Cardiac muscle cell (in vitro differentiated cells and primary cell): ENCODE results near the gene ST6GALNAC5. TPM values are rescaled to one million over a fixed set of nuclear protein-coding genes. Genes with fewer than 3 reads are reported as not detected.

ENCODE experiments used
- DNase-seq, 2 donors: peaks; one replicate each; pipeline versions ENCODE4 v3.0.0 to v3.0.0-alpha.2; 2010 to 2017; ENCODE audit warnings: low read depth in 1 of 2, low spot score in 1 of 2
- H3K27ac ChIP-seq: fragments of 200-600 bp; sonication (generic); 2 replicates; pipeline ENCODE4 v1.5.1; 2016
- H3K27me3 ChIP-seq: fragments of 200-600 bp; sonication (generic); 2 replicates; pipeline ENCODE4 v1.6.0; 2016; ENCODE audit warnings: control low read depth
- H3K36me3 ChIP-seq: fragments of 200-600 bp; sonication (generic); 2 replicates; pipeline ENCODE4 v1.5.1; 2016; ENCODE audit warnings: control low read depth
- H3K4me1 ChIP-seq: fragments of 200-600 bp; sonication (generic); 2 replicates; pipeline ENCODE4 v1.8.1; 2017; ENCODE audit warnings: low read depth, mild to moderate bottlenecking, mixed run types
- H3K4me3 ChIP-seq: fragments of 200-600 bp; sonication (generic); 2 replicates; pipeline ENCODE4 v1.5.1; 2016; ENCODE audit warnings: mild to moderate bottlenecking
- H3K9me3 ChIP-seq: fragments of 200-600 bp; sonication (generic); 2 replicates; pipeline ENCODE4 v1.5.1; 2017; ENCODE audit warnings: low read depth, mild to moderate bottlenecking, control low read depth
- polyA plus RNA-seq: library from polyadenylated mRNA; unstranded; fragments of >200 nt; fragmentation: Nextera tagmentation; extraction: Ambion mirVana; gene quantifications from 2 replicates; pipeline ENCODE4 v1.2.1, GENCODE V29; 2016
- total RNA-seq: library from RNA; depleted of rRNA; stranded (reverse); fragments of >200 nt; gene quantifications from 2 replicates; pipeline ENCODE4 v1.2.3, GENCODE V29; 2016
- TF ChIP-seq, protein P1 (sequence below): IDR thresholded peaks from 2 replicates; pipeline ENCODE4 v1.5.1; 2012; ENCODE audit warnings: low read depth, mild to moderate bottlenecking, low read length

Gene ST6GALNAC5
- total and polyA plus RNA-seq, 2 experiments from 2014 or later: 1.5 to 4.0 TPM

DNA sequence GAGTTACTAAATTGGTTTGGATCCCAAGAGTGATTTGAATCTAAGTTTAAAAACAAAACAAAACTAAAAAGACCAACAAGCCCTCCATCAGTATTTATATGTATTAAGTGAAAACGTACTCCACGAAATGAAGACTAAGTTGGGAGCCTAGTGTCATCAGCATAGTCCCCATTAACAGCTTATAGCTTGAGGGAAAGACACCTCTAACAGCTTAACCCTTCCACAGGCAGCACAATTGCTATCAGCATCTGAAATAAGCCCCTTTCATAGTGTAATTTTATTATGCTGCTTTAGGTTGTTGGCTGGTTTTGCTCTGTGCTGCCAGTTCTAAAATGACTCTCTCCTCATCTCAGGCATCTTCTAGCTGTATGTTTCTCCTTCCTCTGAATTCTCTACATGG is 25.8 kb upstream of the ST6GALNAC5 start:
- no peak for DNase-seq
- H3K9me3 ChIP-seq: no peaks in the 10 kb centered on the region
- H3K4me3 ChIP-seq: no peak overlapping the region
- no peak overlapping the region for H3K27ac ChIP-seq
- no peaks in the 10 kb centered on the region for H3K36me3 ChIP-seq
- H3K4me1 ChIP-seq: no peaks in the 10 kb centered on the region
- H3K27me3 ChIP-seq: no peaks in the 10 kb centered on the region
- TF ChIP-seq, protein P1, sequence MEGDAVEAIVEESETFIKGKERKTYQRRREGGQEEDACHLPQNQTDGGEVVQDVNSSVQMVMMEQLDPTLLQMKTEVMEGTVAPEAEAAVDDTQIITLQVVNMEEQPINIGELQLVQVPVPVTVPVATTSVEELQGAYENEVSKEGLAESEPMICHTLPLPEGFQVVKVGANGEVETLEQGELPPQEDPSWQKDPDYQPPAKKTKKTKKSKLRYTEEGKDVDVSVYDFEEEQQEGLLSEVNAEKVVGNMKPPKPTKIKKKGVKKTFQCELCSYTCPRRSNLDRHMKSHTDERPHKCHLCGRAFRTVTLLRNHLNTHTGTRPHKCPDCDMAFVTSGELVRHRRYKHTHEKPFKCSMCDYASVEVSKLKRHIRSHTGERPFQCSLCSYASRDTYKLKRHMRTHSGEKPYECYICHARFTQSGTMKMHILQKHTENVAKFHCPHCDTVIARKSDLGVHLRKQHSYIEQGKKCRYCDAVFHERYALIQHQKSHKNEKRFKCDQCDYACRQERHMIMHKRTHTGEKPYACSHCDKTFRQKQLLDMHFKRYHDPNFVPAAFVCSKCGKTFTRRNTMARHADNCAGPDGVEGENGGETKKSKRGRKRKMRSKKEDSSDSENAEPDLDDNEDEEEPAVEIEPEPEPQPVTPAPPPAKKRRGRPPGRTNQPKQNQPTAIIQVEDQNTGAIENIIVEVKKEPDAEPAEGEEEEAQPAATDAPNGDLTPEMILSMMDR: no peak

DNA sequence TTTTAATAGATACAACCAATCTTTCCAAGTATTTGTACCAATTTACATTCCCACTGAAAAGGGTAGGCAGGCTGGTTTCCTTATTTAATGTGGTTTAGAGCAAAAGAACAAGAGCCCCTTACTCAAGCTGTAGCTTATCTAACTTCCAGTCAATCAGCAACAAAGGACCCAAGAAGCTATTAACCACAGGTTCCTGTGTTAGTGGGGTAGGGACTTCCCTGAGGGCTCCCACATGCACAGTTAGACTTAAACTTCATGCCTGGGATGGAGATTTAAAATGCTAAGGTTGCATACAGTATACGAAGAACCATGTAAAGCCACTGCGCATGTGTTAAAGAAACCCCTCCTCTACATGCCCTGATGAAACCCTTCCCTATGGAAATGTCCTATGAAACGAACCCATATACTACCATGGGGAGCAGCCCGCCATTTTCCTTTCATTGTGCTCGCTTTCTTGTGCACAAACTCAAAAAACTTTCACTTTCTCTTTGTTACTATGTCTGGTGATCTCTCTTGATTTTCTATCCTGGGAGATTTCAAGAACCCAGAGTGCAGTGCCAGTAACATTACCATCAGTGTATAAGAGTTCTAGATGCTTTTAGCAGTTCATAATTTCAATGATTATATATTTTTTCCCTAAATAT is 23.3 kb upstream of the ST6GALNAC5 start:
- no peaks in the 10 kb centered on the region for H3K9me3 ChIP-seq
- DNase-seq: no peak
- H3K27ac ChIP-seq: no peak overlapping the region
- no peaks in the 10 kb centered on the region for H3K36me3 ChIP-seq
- TF ChIP-seq, protein P1: no peak
- no peak overlapping the region for H3K4me3 ChIP-seq
- H3K4me1 ChIP-seq: no peaks in the 10 kb centered on the region
- no peaks in the 10 kb centered on the region for H3K27me3 ChIP-seq

DNA sequence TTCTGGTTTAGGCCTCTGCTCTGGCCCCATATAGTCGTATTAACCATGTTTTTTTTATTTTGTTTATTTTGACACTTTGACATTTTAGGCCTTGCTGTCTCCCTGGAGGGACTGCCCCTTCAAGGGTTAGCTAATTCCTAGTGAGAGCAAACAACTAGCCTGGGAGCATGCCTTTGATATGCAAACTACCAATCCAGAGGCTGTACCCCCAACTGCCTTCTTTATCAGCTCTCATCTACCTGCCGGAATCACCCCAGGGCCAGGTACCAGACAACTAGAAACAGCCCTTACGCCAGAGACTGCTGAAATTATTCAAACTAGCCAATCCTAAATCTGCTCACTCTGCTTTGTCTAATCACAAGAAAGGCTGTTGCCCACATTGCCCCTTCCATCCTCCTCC is 13.0 kb upstream of the ST6GALNAC5 start:
- TF ChIP-seq, protein P1: no peak
- Histone ChIP-seq H3K9me3 (no peaks in the 10 kb centered on the region), H3K4me3 (no peak overlapping the region), H3K36me3 (no peaks in the 10 kb centered on the region), H3K4me1 (no peaks in the 10 kb centered on the region), H3K27me3 (no peaks in the 10 kb centered on the region), H3K27ac (no peak overlapping the region)
- DNase-seq: no peak

DNA sequence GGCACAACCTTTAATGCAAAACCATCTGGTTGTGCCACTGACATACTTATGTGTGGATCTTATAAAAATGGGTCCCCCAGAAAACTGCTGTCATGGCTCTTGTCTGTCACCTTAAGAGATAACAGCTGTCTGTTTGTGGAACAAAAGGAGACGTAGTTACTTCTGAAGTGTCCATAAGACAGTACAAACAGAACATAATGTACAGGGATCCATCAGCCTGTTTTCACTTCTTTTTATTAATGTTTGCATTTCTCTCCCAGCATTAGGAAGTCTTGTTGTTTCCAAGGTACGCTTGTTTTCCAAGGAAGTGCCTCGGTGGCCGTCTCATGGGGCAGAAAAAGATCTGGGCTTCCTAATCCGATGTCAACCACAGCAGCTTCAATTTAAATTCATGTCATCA is 11.2 kb upstream of the ST6GALNAC5 start:
- DNase-seq: no peak
- no peak overlapping the region for H3K4me3 ChIP-seq
- H3K9me3 ChIP-seq: no peaks in the 10 kb centered on the region

DNA sequence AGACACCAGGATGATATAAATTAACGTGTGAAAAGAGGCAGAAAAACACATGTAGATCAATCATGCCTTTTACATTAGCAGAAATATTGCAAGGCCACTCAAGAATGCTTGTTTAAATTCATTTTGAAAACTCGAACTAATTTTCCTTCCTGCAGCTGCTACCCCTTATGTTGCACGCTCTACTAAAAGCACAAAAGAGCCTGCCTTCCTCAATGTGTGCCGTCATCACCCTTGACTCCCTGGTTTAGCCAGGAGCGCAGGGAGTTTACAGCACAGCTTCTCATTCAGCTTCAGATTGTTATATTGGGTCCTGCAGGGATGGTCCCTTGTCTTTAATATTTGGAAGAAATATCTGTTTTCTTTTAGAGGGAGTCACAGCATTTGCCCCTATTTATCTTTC is 10.1 kb upstream of the ST6GALNAC5 start:
- no peak overlapping the region for H3K4me3 ChIP-seq
- TF ChIP-seq, protein P1: no peak
- DNase-seq: no peak
- H3K9me3 ChIP-seq: no peaks in the 10 kb centered on the region
- H3K36me3 ChIP-seq: no peaks in the 10 kb centered on the region
- H3K27me3 ChIP-seq: no peaks in the 10 kb centered on the region
- no peaks in the 10 kb centered on the region for H3K4me1 ChIP-seq
- no peak overlapping the region for H3K27ac ChIP-seq

More for the DNA sequence above, 11.2 kb upstream of the ST6GALNAC5 start:
- H3K27me3 ChIP-seq: no peaks in the 10 kb centered on the region
- TF ChIP-seq, protein P1: no peak
- no peaks in the 10 kb centered on the region for H3K4me1 ChIP-seq
- no peaks in the 10 kb centered on the region for H3K36me3 ChIP-seq
- no peak overlapping the region for H3K27ac ChIP-seq
